HepG2 (cell line): ENCODE measurements around the gene TBC1D21. TPM values are rescaled to one million over a fixed set of nuclear protein-coding genes. Genes with fewer than 3 reads are reported as not detected.

Source experiments
- ATAC-seq: fragments of 200-7000 bp; cut with Tn5 transposase; 3 replicates; pipeline ENCODE4 v1.9.1; 2020; ENCODE audit warnings: mild to moderate bottlenecking, moderate library complexity
- BruUV-seq: library from RNA; stranded (reverse); fragments of 400-500 nt; replicated peaks from 2 replicates; lab custom pipeline; 2021; lab: Mats Ljungman, UMichigan
- CTCF ChIA-PET: fragments of 300-600 bp; formaldehyde crosslinking; extraction: SDS; loops from one replicate; lab custom pipeline; 2021; ENCODE audit warnings: low total read pairs, inconsistent platforms, low intra/inter-chr PET ratio; lab: Yijun Ruan, JAX
- POLR2A ChIA-PET: fragments of 350-600 bp; sonication (Branson Sonifier 250); formaldehyde crosslinking; loops from one replicate; lab custom pipeline; 2020; ENCODE audit warnings: antibody characterized with exemption, inconsistent platforms; lab: Yijun Ruan, JAX
- DNase-seq: peaks from one replicate; pipeline ENCODE4 v3.0.0-alpha.2; 2015; ENCODE audit warnings: low spot score
- FAIRE-seq: peaks from 3 replicates; lab custom pipeline; 2011; peaks lifted over from hg19 to GRCh38; lab: Jason Lieb, UNC
- H2AFZ ChIP-seq: one replicate; pipeline ENCODE4 v1.6.1; 2011; ENCODE audit warnings: low read length, inconsistent platforms
- H3K27ac ChIP-seq: fragments of 300-600 bp; 3 replicates; pipeline ENCODE4 v1.8.0; 2011; ENCODE audit warnings: mixed run types, mild to moderate bottlenecking, mixed read lengths, low read length, inconsistent platforms; ENCODE audit not compliant: insufficient read depth; ENCODE audit errors: extremely low read length
- H3K27me3 ChIP-seq, 2 experiments: fragments of 200-600 bp in 1 of 2; 2 replicates in 1 of 2; 3 replicates in 1 of 2; pipeline versions ENCODE4 v1.6.0 to v1.8.0; 2011; ENCODE audit warnings: low read length in 2 of 2, mild to moderate bottlenecking in 2 of 2, moderate library complexity in 2 of 2, inconsistent platforms in 1 of 2; ENCODE audit not compliant: insufficient read depth in 2 of 2, control insufficient read depth in 1 of 2
- H3K36me3 ChIP-seq, 2 experiments: fragments of 200-600 bp in 1 of 2; replicated peaks in 1 of 2; 2 replicates in 1 of 2; 3 replicates in 1 of 2; pipeline versions ENCODE4 v1.5.1 to v1.8.0; 2011; ENCODE audit warnings: low read length in 2 of 2, inconsistent platforms in 1 of 2; ENCODE audit not compliant: insufficient read depth in 2 of 2, control insufficient read depth in 1 of 2
- H3K4me1 ChIP-seq: 2 replicates; pipeline ENCODE4 v1.5.1; 2012; ENCODE audit warnings: low read length, inconsistent platforms; ENCODE audit not compliant: insufficient read depth
- H3K4me2 ChIP-seq: 2 replicates; pipeline ENCODE4 v1.6.0; 2011; ENCODE audit warnings: low read depth, low read length, inconsistent platforms
- H3K4me3 ChIP-seq, 3 experiments: fragments of 200-600 bp in 1 of 3; sonication (generic), shearing (Covaris generic) in 1 of 3; replicated peaks in 1 of 3; 2 replicates each; pipeline ENCODE4 v1.5.1; 2011 to 2016; ENCODE audit warnings: low read length in 3 of 3, inconsistent platforms in 2 of 3, low read depth in 2 of 3, mild to moderate bottlenecking in 2 of 3, control low read depth in 1 of 3, mixed read lengths in 1 of 3; ENCODE audit not compliant: insufficient read depth in 1 of 3
- H3K79me2 ChIP-seq: one replicate; pipeline ENCODE4 v1.6.1; 2011; ENCODE audit warnings: low read length, inconsistent platforms; ENCODE audit not compliant: insufficient read depth
- H3K9ac ChIP-seq: 2 replicates; pipeline ENCODE4 v1.6.0; 2011; ENCODE audit warnings: mild to moderate bottlenecking, low read depth, low read length, inconsistent platforms; ENCODE audit not compliant: insufficient read depth
- H3K9me3 ChIP-seq: 2 replicates; pipeline ENCODE4 v1.5.1; 2012; ENCODE audit warnings: mild to moderate bottlenecking, low read length
- H4K20me1 ChIP-seq: 2 replicates; pipeline ENCODE4 v1.6.0; 2011; ENCODE audit warnings: inconsistent platforms, mild to moderate bottlenecking, low read length, moderate library complexity; ENCODE audit not compliant: insufficient read depth
- CENPT ChIP-seq: sonication (generic); formaldehyde crosslinking; IDR thresholded peaks from 2 replicates; pipeline ENCODE4 v1.8.0; 2022; ENCODE audit warnings: low read depth, mild to moderate bottlenecking, moderate library complexity, missing genetic modification reagents
- PRPF4 ChIP-seq: fragments of 200-400 bp; formaldehyde crosslinking; IDR thresholded peaks from 2 replicates; pipeline ENCODE4 v1.6.1; 2016; ENCODE audit warnings: low read length, low read depth; ENCODE audit not compliant: poor library complexity, severe bottlenecking
- SRY ChIP-seq: sonication (generic); formaldehyde crosslinking; IDR thresholded peaks from 2 replicates; pipeline ENCODE4 v1.8.0; 2022; ENCODE audit warnings: mild to moderate bottlenecking, missing genetic modification reagents
- TFDP1 ChIP-seq: IDR thresholded peaks from 2 replicates; pipeline ENCODE4 v1.6.1; 2016; ENCODE audit warnings: missing compliant biosample characterization, missing genetic modification reagents, borderline replicate concordance
- ZFP36L2 ChIP-seq: sonication (generic); formaldehyde crosslinking; IDR thresholded peaks from 2 replicates; pipeline ENCODE4 v1.4.0; 2020; ENCODE audit warnings: missing genetic modification reagents
- ZNF598 ChIP-seq: sonication (generic); formaldehyde crosslinking; IDR thresholded peaks from 2 replicates; pipeline ENCODE4 v1.5.1; 2020; ENCODE audit warnings: mild to moderate bottlenecking, missing genetic modification reagents, borderline replicate concordance
- ZNF607 ChIP-seq: sonication (generic); formaldehyde crosslinking; IDR thresholded peaks from 2 replicates; pipeline ENCODE4 v1.5.1; 2020; ENCODE audit warnings: missing genetic modification reagents, mild to moderate bottlenecking, borderline replicate concordance
- WGBS: methylation state at CpG from one replicate; pipeline ENCODE4 v1.1.6; 2017; ENCODE audit warnings: low lambda C conversion rate; 5-methylcytosine and 5-hydroxymethylcytosine counted together
- in situ Hi-C: cut with HindIII; loops from 2 replicates; pipeline ENCODE4 v1.10.0; 2017; ENCODE audit warnings: low pct_unique_long_range_greater_than_20kb; ENCODE audit not compliant: extremely low pct_ligation_motif_present
- intact Hi-C: fragments of 100-400 bp; cut with micrococcal nuclease; formaldehyde crosslinking; loops from one replicate; pipeline ENCODE4 v1.10.0; 2022; ENCODE audit not compliant: unreplicated experiment
- polyA plus RNA-seq, 8 experiments: library from polyadenylated mRNA; depleted of rRNA in 3 of 8; stranded (reverse) in 7 of 8; unstranded in 1 of 8; fragments of >200 nt; fragmentation: Illumina TruSeq in 4 of 8; extraction: Trizol in 4 of 8; gene quantifications; 2 replicates each; pipeline versions ENCODE4 v1.2.1 to v1.2.3, GENCODE V29; 2011 to 2016; ENCODE audit warnings: low read depth in 4 of 8, missing spikeins in 1 of 8, mixed read lengths in 1 of 8; ENCODE audit not compliant: insufficient read depth in 1 of 8
- total RNA-seq, 5 experiments: library from RNA; depleted of rRNA; stranded (reverse); fragments of >200 nt; fragmentation: Illumina TruSeq; extraction: Trizol; gene quantifications; 2 replicates each; pipeline ENCODE4 v1.2.3, GENCODE V29; 2016; ENCODE audit warnings: low read depth in 1 of 5

Gene TBC1D21
- total and polyA plus RNA-seq, 2 of the 13 experiments (the other 11 are each of a cell fraction or from before 2014, with no cell fraction given) = not detected

- TF ChIP-seq TFDP1 (CRISPR knock-in tag) (no peak), ZFP36L2 (CRISPR knock-in tag) (no peak)
- TF ChIP-seq, all 625 proteins: peak for 0
Observed at GRCh38 chr15:73843787-73844186, 29.6 kb upstream of the TBC1D21 start (continued).

GRCh38 chr15:73844356-73844755, 29.0 kb upstream of the TBC1D21 start:
- ChIA-PET POLR2A (no interaction called here), CTCF (no interaction called here)
- H3K79me2 ChIP-seq = no peaks in the 10 kb centered on the region
- H4K20me1 ChIP-seq = no peaks in the 10 kb centered on the region
- TF ChIP-seq CENPT (CRISPR knock-in tag) (no peak), ZNF598 (CRISPR knock-in tag) (no peak), PRPF4 (no peak), ZNF607 (CRISPR knock-in tag) (no peak), SRY (CRISPR knock-in tag) (no peak)
- ATAC-seq (no peak), DNase-seq (no peak), FAIRE-seq (no peak)
- WGBS = 0% methylated on average over 1 of the region's 1 CpG
- H3K4me3 ChIP-seq = no peak overlapping the region
- H3K36me3 ChIP-seq = no peaks in the 10 kb centered on the region
- no peak overlapping the region for H3K4me2 ChIP-seq
- H3K9me3 ChIP-seq = no peaks in the 10 kb centered on the region
- H3K4me1 ChIP-seq = no peaks in the 10 kb centered on the region
- no TSS peak for BruUV-seq
- in situ Hi-C loops = no loop called here
- intact Hi-C loops = no loop called here
- no peak overlapping the region for H3K9ac ChIP-seq
- no peak overlapping the region for H2AFZ ChIP-seq
- H3K27me3 ChIP-seq = peaks cover 2 to 22% of the 10 kb centered on the region in 2 experiments; a peak in 4 of 5 replicates
- no peak overlapping the region for H3K27ac ChIP-seq
